ENCODE measurements around the gene CBX8. TPM values are rescaled to one million over a fixed set of nuclear protein-coding genes. Genes with fewer than 3 reads are reported as not detected.

The CBX8 gene
- polyA plus RNA-seq, 1 donor from 2014 or later = 3.2 TPM

GRCh38 chr17:79747508-79748294 lies 49.2 kb downstream of the CBX8 start:
- Mint-ChIP-seq H3K4me1 (peaks cover 8 to 14% (median 13%) of the 10 kb centered on the region in 3 donors), H3K36me3 (no peaks in the 10 kb centered on the region), H3K27ac (peak overlapping the region; percentile 39 to 77 (median 77)), H3K4me3 (no peak overlapping the region), H3K9me3 (no peaks in the 10 kb centered on the region), H3K27me3 (peaks cover 37% of the 10 kb centered on the region)

GRCh38 chr17:79746889-79747507 lies 49.9 kb downstream of the CBX8 start:
- peaks cover 34% of the 10 kb centered on the region for H3K27me3 Mint-ChIP-seq

GRCh38 chr17:79745641-79746105 lies 51.2 kb downstream of the CBX8 start:
- H3K4me1 Mint-ChIP-seq = peaks cover 8 to 14% (median 12%) of the 10 kb centered on the region in 3 donors
- no peaks in the 10 kb centered on the region for H3K36me3 Mint-ChIP-seq
- H3K27ac Mint-ChIP-seq = peak overlapping the region in 2 of 3 donors; percentile 14 to 86
- H3K4me3 Mint-ChIP-seq = peak overlapping the region in 2 of 4 donors; percentile 30 to 42
- H3K27me3 Mint-ChIP-seq = peaks cover 23% of the 10 kb centered on the region
- no peaks in the 10 kb centered on the region for H3K9me3 Mint-ChIP-seq

More at GRCh38 chr17:79746889-79747507, 49.9 kb downstream of the CBX8 start:
- Mint-ChIP-seq H3K27ac (peak overlapping the region in 2 of 3 donors; percentile 77), H3K36me3 (no peaks in the 10 kb centered on the region), H3K4me3 (no peak overlapping the region), H3K9me3 (no peaks in the 10 kb centered on the region), H3K4me1 (peaks cover 8 to 14% (median 12%) of the 10 kb centered on the region in 3 donors)

- Mint-ChIP-seq H3K36me3 (no peaks in the 10 kb centered on the region), H3K9me3 (no peaks in the 10 kb centered on the region), H3K4me1 (peaks cover 9 to 11% (median 9%) of the 10 kb centered on the region in 3 donors), H3K4me3 (no peak overlapping the region), H3K27me3 (peaks cover 35% of the 10 kb centered on the region), H3K27ac (no peak overlapping the region)
These were observed 53.3 kb downstream of the CBX8 start for GRCh38 chr17:79743614-79744013.

GRCh38 chr17:79742951-79743476 lies 53.9 kb downstream of the CBX8 start:
- Mint-ChIP-seq H3K9me3 (no peaks in the 10 kb centered on the region), H3K4me3 (no peak overlapping the region), H3K4me1 (peaks cover 9 to 10% (median 9%) of the 10 kb centered on the region in 3 donors), H3K27me3 (peaks cover 35% of the 10 kb centered on the region), H3K36me3 (no peaks in the 10 kb centered on the region), H3K27ac (no peak overlapping the region)

- peaks cover 6 to 9% (median 8%) of the 10 kb centered on the region in 3 donors for H3K4me1 Mint-ChIP-seq
- H3K27ac Mint-ChIP-seq = no peak overlapping the region
- H3K36me3 Mint-ChIP-seq = no peaks in the 10 kb centered on the region
- H3K4me3 Mint-ChIP-seq = no peak overlapping the region
- H3K9me3 Mint-ChIP-seq = no peaks in the 10 kb centered on the region
- H3K27me3 Mint-ChIP-seq = peaks cover 33% of the 10 kb centered on the region
These were observed 54.3 kb downstream of the CBX8 start for GRCh38 chr17:79742589-79742918.

Other genes starting within 250 kb of the CBX8 start
- not detected for gene RBFOX3, start 186.0 kb downstream of the CBX8 start, polyA plus RNA-seq
- 0.89 TPM for gene ENPP7, start 66.1 kb downstream of the CBX8 start, polyA plus RNA-seq
- gene CBX2, start 18.9 kb downstream of the CBX8 start, polyA plus RNA-seq = 0.26 TPM
- gene CBX4, start 42.4 kb upstream of the CBX8 start, polyA plus RNA-seq = 4.1 TPM
- 1.7 TPM for gene TBC1D16, start 238.8 kb upstream of the CBX8 start, polyA plus RNA-seq
- not detected for gene CCDC40, start 239.6 kb upstream of the CBX8 start, polyA plus RNA-seq